GM18519 (cell line): Measurements from ENCODE around the gene BLOC1S3.

Source experiments
- ATAC-seq: cut with Tn5 transposase; IDR thresholded peaks from one replicate; pipeline ENCODE4 v1.9.1; 2021; ENCODE audit warnings: mild to moderate bottlenecking, moderate library complexity; ENCODE audit not compliant: unreplicated experiment, low FRiP score

BLOC1S3 gene

GRCh38 chr19:45179072-45179891, 698 bp downstream of the BLOC1S3 start:
- ATAC-seq = no peak

DNA sequence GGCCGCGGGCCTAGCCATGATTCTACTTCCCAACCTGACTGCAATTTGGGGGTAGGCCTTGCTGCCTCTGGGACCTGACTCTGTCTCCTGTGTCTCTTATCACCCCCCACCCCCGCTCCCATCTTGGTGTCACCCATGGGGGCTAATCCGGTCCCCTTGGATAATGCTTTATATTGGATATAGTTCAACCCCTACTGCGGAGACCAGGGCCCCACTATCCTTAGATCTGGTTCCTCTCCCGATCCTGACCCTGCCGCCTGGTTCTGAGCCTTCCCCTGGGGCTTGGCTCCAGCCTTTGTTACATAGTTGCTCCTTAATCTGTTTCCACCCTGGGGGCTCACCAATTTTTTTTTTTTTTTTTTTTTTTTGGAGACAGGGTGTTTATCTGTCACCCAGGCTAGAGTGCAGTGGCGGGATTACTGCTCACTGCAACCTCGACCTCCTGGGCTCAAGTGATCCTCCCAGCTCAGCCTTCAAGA, 1.3 kb downstream of the BLOC1S3 start:
- no peak for ATAC-seq

DNA sequence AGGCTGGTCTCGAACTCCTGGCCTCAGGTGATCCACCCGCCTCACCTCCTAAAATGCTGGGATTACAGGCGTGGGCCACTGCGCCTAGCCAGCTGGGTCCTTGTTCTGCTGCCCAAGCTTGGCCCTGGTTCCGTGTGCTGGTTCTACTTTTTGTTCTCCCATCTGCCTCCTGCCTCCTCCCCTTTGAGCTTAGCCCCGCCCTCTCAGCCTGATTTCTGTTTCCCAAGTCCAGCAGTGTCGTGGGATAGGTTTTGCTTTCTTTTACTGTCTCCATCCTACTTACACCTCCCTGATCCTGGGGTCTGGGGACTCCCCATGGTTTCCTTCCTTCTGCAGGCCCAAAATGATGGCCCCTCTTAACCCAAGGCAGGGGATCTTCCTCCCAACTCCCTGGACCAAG, 2.4 kb downstream of the BLOC1S3 start:
- no peak for ATAC-seq

DNA sequence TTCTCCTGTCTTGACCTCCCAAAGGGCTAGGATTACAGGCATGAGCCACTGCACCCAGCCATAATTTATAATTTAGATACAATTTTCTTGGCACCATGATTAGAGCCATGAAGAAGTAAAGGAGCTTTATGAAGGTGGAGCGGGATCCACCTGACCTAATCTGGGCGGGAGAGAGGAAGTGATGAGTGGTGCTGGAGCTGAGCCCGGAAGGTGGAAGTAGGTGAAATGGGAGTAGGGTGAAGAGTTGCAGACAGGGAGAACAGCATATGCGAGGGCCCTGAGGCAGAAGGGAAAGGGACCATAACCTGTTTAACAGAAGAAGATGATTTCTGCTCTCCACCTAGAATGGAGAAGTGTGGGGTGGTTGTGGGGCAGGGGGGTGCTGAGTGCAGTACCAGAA, 4.2 kb downstream of the BLOC1S3 start:
- no peak for ATAC-seq

- ATAC-seq = no peak
These were observed 5.5 kb downstream of the BLOC1S3 start for GRCh38 chr19:45184115-45184514.

GRCh38 chr19:45186509-45187334, 8.1 kb downstream of the BLOC1S3 start:
- ATAC-seq = no peak

GRCh38 chr19:45187421-45188100, 9.0 kb downstream of the BLOC1S3 start:
- no peak for ATAC-seq

GRCh38 chr19:45189971-45190370, 11.4 kb downstream of the BLOC1S3 start:
- ATAC-seq = no peak

DNA sequence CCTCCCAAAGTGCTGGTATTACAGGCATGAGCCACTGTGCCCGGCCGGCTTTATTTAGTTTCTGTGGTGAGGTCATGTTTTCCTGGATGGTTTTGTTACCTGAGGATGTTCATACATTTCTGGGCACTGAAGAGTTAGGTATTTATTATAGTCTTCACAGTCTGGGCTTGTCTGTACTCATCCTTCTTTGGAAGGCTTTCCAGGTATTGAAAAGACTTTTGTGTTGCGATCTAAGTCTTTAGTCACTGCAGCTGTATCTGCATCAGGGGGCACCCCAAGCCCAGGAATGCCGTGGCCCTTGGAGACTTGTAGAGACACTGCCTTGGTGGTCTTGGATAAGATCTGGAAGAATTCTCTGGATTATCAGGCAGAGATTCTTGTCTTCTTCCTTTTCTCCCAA, 12.8 kb downstream of the BLOC1S3 start:
- ATAC-seq = no peak

DNA sequence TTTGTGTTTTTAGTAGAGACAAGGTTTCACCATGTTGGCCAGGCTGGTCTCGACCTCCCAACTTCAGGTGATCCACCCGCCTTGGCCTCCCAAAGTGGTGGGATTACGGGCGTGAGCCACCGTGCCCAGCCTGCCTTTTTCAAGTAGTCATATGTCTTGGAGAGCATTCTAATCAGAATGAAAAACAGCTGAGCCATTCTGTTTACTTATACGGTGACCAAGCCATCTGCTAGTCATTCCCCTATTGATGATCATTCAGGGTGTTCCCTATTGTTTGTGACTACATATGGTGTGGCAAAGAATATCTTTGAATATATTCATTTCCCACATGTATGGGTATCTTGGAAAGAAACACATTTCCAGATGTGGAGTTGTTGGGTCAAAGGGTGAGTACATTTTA, 17.2 kb downstream of the BLOC1S3 start:
- no peak for ATAC-seq

DNA sequence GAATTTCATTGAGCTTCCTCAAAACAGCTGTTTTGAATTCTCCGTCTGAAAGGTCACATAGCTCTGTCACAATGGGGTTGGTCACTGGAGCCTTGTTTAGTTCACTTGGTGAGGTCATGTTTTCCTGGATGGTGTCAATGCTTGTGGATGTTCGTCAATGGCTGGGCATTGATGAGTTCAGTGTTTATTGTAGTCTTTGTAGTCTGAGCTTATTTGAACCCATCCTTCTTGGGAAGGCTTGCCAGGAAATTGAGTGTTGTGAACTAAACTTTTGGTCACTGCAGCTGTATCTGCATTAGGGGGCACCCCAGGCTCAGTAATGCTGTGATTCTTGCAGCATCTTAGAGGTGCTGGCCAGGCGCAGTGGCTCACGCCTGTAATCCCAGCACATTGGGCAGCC, 22.0 kb downstream of the BLOC1S3 start:
- no peak for ATAC-seq

- no peak for ATAC-seq
These were observed 24.1 kb downstream of the BLOC1S3 start for GRCh38 chr19:45202637-45203036.

- ATAC-seq = no peak
These were observed 27.2 kb downstream of the BLOC1S3 start for GRCh38 chr19:45205810-45206209.

DNA sequence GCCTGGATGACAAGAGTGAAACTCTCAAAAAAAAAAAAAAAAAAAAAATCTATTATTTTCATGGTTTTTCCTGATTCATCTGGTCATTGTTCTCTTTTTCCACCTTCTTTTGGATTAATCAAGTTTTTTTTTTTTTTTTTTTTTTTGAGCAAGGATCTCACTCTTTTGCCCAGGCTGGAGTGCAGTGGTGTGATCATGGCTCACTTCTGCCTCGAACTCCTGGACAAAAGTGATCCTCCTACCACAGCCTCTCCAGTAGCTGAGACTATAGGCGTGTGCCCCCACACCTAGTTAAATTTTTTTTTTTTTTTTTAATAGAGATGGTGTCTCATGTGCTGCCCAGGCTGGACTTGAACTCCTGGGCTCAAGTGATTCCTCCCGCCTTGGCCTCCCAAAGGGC, 27.7 kb downstream of the BLOC1S3 start:
- no peak for ATAC-seq

GRCh38 chr19:45211751-45212381, 33.3 kb downstream of the BLOC1S3 start:
- ATAC-seq = no peak

GRCh38 chr19:45213031-45213430, 34.4 kb downstream of the BLOC1S3 start:
- no peak for ATAC-seq

DNA sequence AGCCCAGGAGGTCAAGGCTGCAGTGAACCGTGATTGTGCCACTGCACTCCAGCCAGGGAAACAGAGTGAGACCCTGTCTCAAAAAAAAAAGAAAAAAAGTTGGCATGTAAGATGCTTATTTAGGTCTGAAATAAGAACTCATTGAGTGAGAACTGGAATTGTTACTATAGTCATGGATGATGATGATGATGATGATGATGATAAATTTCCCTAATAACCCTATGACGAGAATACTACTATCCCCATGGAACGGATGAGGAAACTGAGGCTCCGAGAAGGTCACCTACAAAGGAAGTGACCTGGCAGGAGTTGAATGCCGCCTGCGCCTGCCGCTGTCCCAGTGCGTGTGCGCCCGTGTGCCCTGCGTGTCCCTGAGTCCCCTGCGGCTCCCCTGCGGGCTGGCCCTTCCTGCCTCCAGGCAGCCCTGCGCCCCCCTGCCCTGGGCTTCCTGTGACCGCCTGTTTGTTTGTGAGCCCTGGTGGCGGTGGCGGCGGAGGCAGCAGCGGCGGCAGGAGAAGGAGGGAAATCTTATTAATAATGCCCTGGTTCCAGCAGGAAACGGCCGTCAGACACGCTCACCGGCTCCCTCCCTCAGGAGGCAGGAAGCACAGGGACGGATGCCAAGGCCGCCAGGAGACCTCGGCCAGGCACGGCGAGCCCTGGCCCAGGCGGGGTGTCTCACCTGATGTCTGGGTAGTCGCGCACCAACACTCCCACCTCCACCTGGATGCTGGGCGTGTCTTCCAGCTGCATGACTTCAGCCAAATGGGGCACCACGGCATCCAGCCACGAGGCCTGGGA, 37.0 kb downstream of the BLOC1S3 start:
- ATAC-seq = no peak

GRCh38 chr19:45216667-45217066, 38.1 kb downstream of the BLOC1S3 start:
- no peak for ATAC-seq

GRCh38 chr19:45217193-45217956, 38.8 kb downstream of the BLOC1S3 start:
- ATAC-seq = no peak
